Vagina (tissue), 2 donors: Measurements from ENCODE around the gene NACC2.

Experiments
- POLR2A ChIP-seq, 2 donors: fragments of 450-650 bp; IDR thresholded peaks; one replicate each; pipeline ENCODE4 v1.6.1; 2017; ENCODE audit warnings: antibody characterized with exemption in 2 of 2, mild to moderate bottlenecking in 2 of 2, moderate library complexity in 2 of 2
- POLR2AphosphoS5 ChIP-seq, 2 donors: sonication (generic); formaldehyde crosslinking; IDR thresholded peaks; one replicate each; pipeline ENCODE4 v1.9.0; 2017; ENCODE audit warnings: antibody characterized with exemption in 2 of 2, mild to moderate bottlenecking in 2 of 2, low read depth in 1 of 2; ENCODE audit not compliant: insufficient read depth in 1 of 2
- TF ChIP-seq, protein P1 (sequence below), 3 experiments: fragments of 450-650 bp in 2 of 3; fragments of 200-600 bp in 1 of 3; sonication (generic) in 1 of 3; IDR thresholded peaks; one replicate each; pipeline ENCODE4 v1.5.1; 2017 to 2019; ENCODE audit warnings: antibody characterized with exemption in 3 of 3, mild to moderate bottlenecking in 2 of 3, moderate library complexity in 2 of 3

DNA sequence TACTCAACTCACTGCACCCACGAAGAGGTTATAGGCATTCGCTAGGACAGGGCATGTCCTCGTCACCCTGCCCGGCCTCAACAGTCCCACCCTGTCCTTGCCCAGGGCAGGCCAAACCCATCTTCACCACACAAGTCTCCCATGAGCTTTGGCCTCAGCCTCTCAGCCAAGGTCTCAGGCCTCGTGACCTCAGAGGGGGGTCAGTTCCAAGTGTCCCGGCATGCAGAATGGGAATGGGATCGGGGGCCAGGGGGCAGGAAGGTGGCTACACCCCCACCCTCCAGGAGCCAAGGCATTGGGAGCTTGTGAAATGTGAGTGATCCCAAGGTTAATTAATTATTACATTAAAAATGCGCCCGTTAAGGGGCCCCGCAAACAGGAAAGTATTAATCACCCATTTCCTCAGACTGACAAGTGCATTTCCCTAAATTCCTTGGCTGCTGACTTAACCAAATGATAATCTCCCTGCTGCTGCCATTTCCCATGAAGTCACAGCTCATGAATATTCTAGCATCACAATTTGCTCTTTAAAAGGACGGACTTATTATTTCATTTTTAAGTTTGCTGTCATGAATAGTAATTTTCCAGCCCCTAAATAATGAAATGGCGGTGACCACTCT is 125.9 kb downstream of the NACC2 start:
- no peak for TF ChIP-seq POLR2A (IDR thresholded peaks at IDR 0.05)
- TF ChIP-seq, protein P1, sequence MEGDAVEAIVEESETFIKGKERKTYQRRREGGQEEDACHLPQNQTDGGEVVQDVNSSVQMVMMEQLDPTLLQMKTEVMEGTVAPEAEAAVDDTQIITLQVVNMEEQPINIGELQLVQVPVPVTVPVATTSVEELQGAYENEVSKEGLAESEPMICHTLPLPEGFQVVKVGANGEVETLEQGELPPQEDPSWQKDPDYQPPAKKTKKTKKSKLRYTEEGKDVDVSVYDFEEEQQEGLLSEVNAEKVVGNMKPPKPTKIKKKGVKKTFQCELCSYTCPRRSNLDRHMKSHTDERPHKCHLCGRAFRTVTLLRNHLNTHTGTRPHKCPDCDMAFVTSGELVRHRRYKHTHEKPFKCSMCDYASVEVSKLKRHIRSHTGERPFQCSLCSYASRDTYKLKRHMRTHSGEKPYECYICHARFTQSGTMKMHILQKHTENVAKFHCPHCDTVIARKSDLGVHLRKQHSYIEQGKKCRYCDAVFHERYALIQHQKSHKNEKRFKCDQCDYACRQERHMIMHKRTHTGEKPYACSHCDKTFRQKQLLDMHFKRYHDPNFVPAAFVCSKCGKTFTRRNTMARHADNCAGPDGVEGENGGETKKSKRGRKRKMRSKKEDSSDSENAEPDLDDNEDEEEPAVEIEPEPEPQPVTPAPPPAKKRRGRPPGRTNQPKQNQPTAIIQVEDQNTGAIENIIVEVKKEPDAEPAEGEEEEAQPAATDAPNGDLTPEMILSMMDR (IDR thresholded peaks at IDR 0.05), result no peak
- no peak for TF ChIP-seq POLR2AphosphoS5 (IDR thresholded peaks at IDR 0.05; ENCODE audit: insufficient read depth in 1 of 2, low read depth in 1 of 2)
